H9 (cell line): ENCODE data around the gene HPCAL1. TPM values are rescaled to one million over a fixed set of nuclear protein-coding genes. Genes with fewer than 3 reads are reported as not detected.

Source experiments
- DNase-seq: peaks from one replicate; pipeline ENCODE4 v3.0.0-alpha.2; 2017
- H2AFZ ChIP-seq: one replicate; pipeline ENCODE4 v1.6.1; 2013; ENCODE audit warnings: mild to moderate bottlenecking, low read length, control low read depth, moderate library complexity
- H2AK5ac ChIP-seq: 2 replicates; pipeline ENCODE4 v1.6.1; 2013; ENCODE audit warnings: low read length, control low read depth, mixed read lengths; ENCODE audit not compliant: insufficient read length
- H2BK120ac ChIP-seq: one replicate; pipeline ENCODE4 v1.6.1; 2013; ENCODE audit warnings: low read depth, mild to moderate bottlenecking, low read length, control low read depth, inconsistent platforms; ENCODE audit not compliant: poor library complexity, severe bottlenecking
- H2BK12ac ChIP-seq: 2 replicates; pipeline ENCODE4 v1.6.1; 2013; ENCODE audit warnings: low read length, control low read depth, mixed read lengths, low read depth; ENCODE audit not compliant: insufficient read length
- H2BK15ac ChIP-seq: 2 replicates; pipeline ENCODE4 v1.6.1; 2013; ENCODE audit warnings: low read depth, low read length, control low read depth
- H2BK20ac ChIP-seq: one replicate; pipeline ENCODE4 v1.6.1; 2013; ENCODE audit warnings: low read depth, mild to moderate bottlenecking, low read length, control low read depth, inconsistent platforms; ENCODE audit not compliant: poor library complexity, severe bottlenecking
- H2BK5ac ChIP-seq: 2 replicates; pipeline ENCODE4 v1.6.1; 2013; ENCODE audit warnings: low read length, control low read depth, mixed read lengths; ENCODE audit not compliant: insufficient read length
- H3K14ac ChIP-seq: 2 replicates; pipeline ENCODE4 v1.6.1; 2013; ENCODE audit warnings: low read length, control low read depth; ENCODE audit not compliant: insufficient read depth
- H3K18ac ChIP-seq: 2 replicates; pipeline ENCODE4 v1.6.1; 2013; ENCODE audit warnings: low read depth, mild to moderate bottlenecking, mixed read lengths, low read length, control low read depth; ENCODE audit not compliant: insufficient read length
- H3K23ac ChIP-seq: 2 replicates; pipeline ENCODE4 v1.6.1; 2013; ENCODE audit warnings: low read length, control low read depth, mixed read lengths, low read depth; ENCODE audit not compliant: insufficient read length
- H3K23me2 ChIP-seq: 2 replicates; pipeline ENCODE4 v1.6.1; 2013; ENCODE audit warnings: low read depth, mild to moderate bottlenecking, mixed read lengths, low read length, control low read depth; ENCODE audit not compliant: insufficient read length, poor library complexity, severe bottlenecking
- H3K27ac ChIP-seq: 2 replicates; pipeline ENCODE4 v1.5.1; 2013; ENCODE audit warnings: low read length, control low read depth, mixed read lengths, low read depth; ENCODE audit not compliant: insufficient read length
- H3K27me3 ChIP-seq: 2 replicates; pipeline ENCODE4 v1.6.1; 2013; ENCODE audit warnings: low read length, control low read depth, inconsistent platforms; ENCODE audit not compliant: insufficient read depth
- H3K4ac ChIP-seq: 2 replicates; pipeline ENCODE4 v1.6.1; 2013; ENCODE audit warnings: low read depth, mild to moderate bottlenecking, control low read depth, inconsistent platforms, low read length, moderate library complexity
- H3K4me1 ChIP-seq: 2 replicates; pipeline ENCODE4 v1.6.1; 2013; ENCODE audit warnings: low read length, control low read depth, inconsistent platforms; ENCODE audit not compliant: insufficient read depth
- H3K4me2 ChIP-seq: 2 replicates; pipeline ENCODE4 v1.6.1; 2013; ENCODE audit warnings: low read length, control low read depth, mixed read lengths; ENCODE audit not compliant: insufficient read length, insufficient read depth
- H3K56ac ChIP-seq: 2 replicates; pipeline ENCODE4 v1.6.1; 2013; ENCODE audit warnings: low read depth, mild to moderate bottlenecking, mixed read lengths, low read length, control low read depth; ENCODE audit not compliant: insufficient read length
- H3K79me1 ChIP-seq: 2 replicates; pipeline ENCODE4 v1.6.1; 2013; ENCODE audit warnings: low read depth, mild to moderate bottlenecking, moderate library complexity, low read length, control low read depth, inconsistent platforms; ENCODE audit not compliant: insufficient read depth, poor library complexity, severe bottlenecking
- H3K79me2 ChIP-seq: 2 replicates; pipeline ENCODE4 v1.6.1; 2013; ENCODE audit warnings: low read length, control low read depth, inconsistent platforms; ENCODE audit not compliant: insufficient read depth
- H3K9ac ChIP-seq: 2 replicates; pipeline ENCODE4 v1.6.1; 2013; ENCODE audit warnings: low read length, control low read depth, mixed read lengths; ENCODE audit not compliant: insufficient read length; ENCODE audit errors: extremely low read depth
- H3K9me3 ChIP-seq: one replicate; pipeline ENCODE4 v1.6.1; 2013; ENCODE audit warnings: low read depth, low read length, inconsistent platforms; ENCODE audit not compliant: control insufficient read depth
- H3T11ph ChIP-seq: one replicate; pipeline ENCODE4 v1.6.1; 2013; ENCODE audit warnings: mild to moderate bottlenecking, low read length, control low read depth, inconsistent platforms
- H4K20me1 ChIP-seq: one replicate; pipeline ENCODE4 v1.6.1; 2013; ENCODE audit not compliant: control insufficient read depth, insufficient read length, insufficient read depth
- H4K5ac ChIP-seq: 2 replicates; pipeline ENCODE4 v1.6.1; 2013; ENCODE audit warnings: low read depth, mild to moderate bottlenecking, mixed read lengths, low read length, control low read depth; ENCODE audit not compliant: insufficient read length
- H4K8ac ChIP-seq: replicated peaks from 2 replicates; pipeline ENCODE4 v1.6.1; 2013; ENCODE audit warnings: low read length, control low read depth, mixed read lengths, low read depth; ENCODE audit not compliant: insufficient read length
- H4K91ac ChIP-seq: 2 replicates; pipeline ENCODE4 v1.6.1; 2013; ENCODE audit warnings: low read depth, mild to moderate bottlenecking, moderate library complexity, mixed read lengths, low read length, control low read depth; ENCODE audit not compliant: insufficient read length
- H3K27ac Mint-ChIP-seq, 3 experiments: 2 replicates in 2 of 3; 3 replicates in 1 of 3; pipeline ENCODE4 v1.8.0; 2020 to 2021; ENCODE audit warnings: mixed read lengths in 3 of 3, mild to moderate bottlenecking in 1 of 3, moderate library complexity in 1 of 3
- H3K27me3 Mint-ChIP-seq: 2 replicates; pipeline ENCODE4 v1.8.0; 2021; ENCODE audit warnings: low read depth, mild to moderate bottlenecking, moderate library complexity, mixed read lengths
- H3K36me3 Mint-ChIP-seq, 3 experiments: 2 replicates in 2 of 3; 3 replicates in 1 of 3; pipeline ENCODE4 v1.8.0; 2020 to 2021; ENCODE audit warnings: low read depth in 3 of 3, mixed read lengths in 3 of 3; ENCODE audit not compliant: insufficient read depth in 1 of 3
- H3K4me1 Mint-ChIP-seq, 2 experiments: 2 replicates each; pipeline ENCODE4 v1.8.0; 2020; ENCODE audit warnings: mixed read lengths in 2 of 2
- H3K4me3 Mint-ChIP-seq, 2 experiments: 2 replicates in 1 of 2; 3 replicates in 1 of 2; pipeline ENCODE4 v1.8.0; 2020 to 2021; ENCODE audit warnings: mild to moderate bottlenecking in 2 of 2, mixed read lengths in 2 of 2, moderate library complexity in 1 of 2
- H3K9me3 Mint-ChIP-seq, 2 experiments: 2 replicates in 1 of 2; 3 replicates in 1 of 2; pipeline ENCODE4 v1.8.0; 2020; ENCODE audit warnings: mild to moderate bottlenecking in 2 of 2, mixed read lengths in 2 of 2, moderate library complexity in 1 of 2
- CTCF ChIP-seq: fragments of 200-600 bp; sonication (generic); conservative IDR thresholded peaks from 3 replicates; pipeline ENCODE4 v1.8.0; 2021; ENCODE audit warnings: antibody characterized with exemption, mild to moderate bottlenecking
- WGBS: extraction: QIAGEN DNeasy Blood & Tissue Kit; methylation state at CpG from one replicate; pipeline ENCODE4 v1.1.7; 2013; ENCODE audit warnings: missing lambda C conversion rate, low lambda C conversion rate, mixed read lengths; ENCODE audit not compliant: insufficient read length; ENCODE audit errors: extremely low coverage; 5-methylcytosine and 5-hydroxymethylcytosine counted together
- total RNA-seq: library from RNA; stranded (reverse); gene quantifications from 2 replicates; pipeline ENCODE4 v1.2.1, GENCODE V29; 2021

The HPCAL1 gene
- total RNA-seq, 1 experiment from 2014 or later, result 4.7 TPM

DNA sequence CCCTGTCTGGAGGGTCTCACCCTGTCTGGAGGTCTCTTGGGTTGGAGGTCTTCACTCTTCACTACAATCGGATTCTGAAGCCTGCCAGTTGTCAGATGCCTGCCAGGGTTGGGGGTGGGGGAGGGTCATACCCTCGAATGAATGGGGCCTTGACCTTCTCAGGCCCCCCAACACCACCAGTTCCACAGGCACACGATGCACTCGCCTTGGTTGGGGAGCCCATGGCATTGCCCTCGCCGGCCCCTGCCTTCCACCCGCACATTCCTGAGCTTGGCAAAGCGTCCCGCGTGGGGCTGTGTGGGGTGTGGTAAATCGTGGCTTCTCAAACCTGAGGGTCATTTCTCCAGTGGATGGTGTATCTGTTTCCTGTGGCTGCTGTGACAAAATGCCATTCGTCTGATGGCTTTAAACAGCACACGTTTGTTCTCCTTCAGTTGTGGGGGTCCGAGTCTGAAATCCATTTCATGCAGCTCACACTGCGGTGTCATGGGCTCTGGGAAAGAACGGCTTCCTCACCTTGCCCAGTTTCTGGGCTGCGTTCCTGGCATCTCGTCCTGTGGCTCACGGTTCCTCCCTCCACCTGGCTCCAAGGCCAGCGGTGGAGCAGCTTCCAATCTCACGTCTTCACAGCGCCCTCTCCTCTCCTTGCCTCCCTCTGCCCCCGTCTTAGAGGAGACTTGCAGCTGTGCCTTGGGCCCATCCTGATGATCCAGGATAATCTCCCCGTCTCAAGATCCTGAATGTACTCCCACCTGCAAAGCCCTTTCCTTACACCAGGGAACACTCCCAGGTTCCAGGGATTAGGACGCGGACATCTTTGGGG lies 38.0 kb upstream of the HPCAL1 start:
- no peaks in the 10 kb centered on the region for H4K20me1 ChIP-seq
- Mint-ChIP-seq H3K36me3 (no peaks in the 10 kb centered on the region), H3K27ac (no peak overlapping the region; a peak in 1 of 7 replicates), H3K9me3 (no peaks in the 10 kb centered on the region), H3K4me1 (peaks cover 5 to 15% of the 10 kb centered on the region in 2 experiments), H3K4me3 (no peak overlapping the region), H3K27me3 (peaks cover 4% of the 10 kb centered on the region)
- H3K18ac ChIP-seq, result no peak overlapping the region
- no peaks in the 10 kb centered on the region for H3K27me3 ChIP-seq
- H2AK5ac ChIP-seq, result no peak overlapping the region
- no peak overlapping the region for H4K8ac ChIP-seq
- H3K4ac ChIP-seq, result no peak overlapping the region
- H3K56ac ChIP-seq, result no peak overlapping the region
- no peaks in the 10 kb centered on the region for H3K4me1 ChIP-seq
- H3T11ph ChIP-seq, result no peak overlapping the region
- no peak overlapping the region for H3K23ac ChIP-seq
- no peak overlapping the region for H2BK15ac ChIP-seq
- H4K91ac ChIP-seq, result no peak overlapping the region
- H2AFZ ChIP-seq, result no peak overlapping the region
- WGBS, result no CpG with 5 or more reads among the region's 26 CpGs
- H3K79me1 ChIP-seq, result no peaks in the 10 kb centered on the region
- DNase-seq, result no peak
- no peak overlapping the region for H2BK12ac ChIP-seq
- H2BK20ac ChIP-seq, result no peak overlapping the region
- no peak overlapping the region for H3K14ac ChIP-seq
- no peak overlapping the region for H2BK5ac ChIP-seq
- H3K4me2 ChIP-seq, result no peak overlapping the region
- H4K5ac ChIP-seq, result no peak overlapping the region
- no peaks in the 10 kb centered on the region for H3K23me2 ChIP-seq
- H3K79me2 ChIP-seq, result no peaks in the 10 kb centered on the region
- no peak for TF ChIP-seq CTCF
- H3K27ac ChIP-seq, result no peak overlapping the region
- H3K9ac ChIP-seq, result no peak overlapping the region
- H3K9me3 ChIP-seq, result no peaks in the 10 kb centered on the region
- H2BK120ac ChIP-seq, result no peak overlapping the region
